ENCODE results near the gene SGSH. TPM values are rescaled to one million over a fixed set of nuclear protein-coding genes. Genes with fewer than 3 reads are reported as not detected.

SGSH gene
- polyA plus RNA-seq, 1 donor (not counting 4 experiments of a cell fraction or from before 2014, with no cell fraction given), result 9.6 TPM

DNA sequence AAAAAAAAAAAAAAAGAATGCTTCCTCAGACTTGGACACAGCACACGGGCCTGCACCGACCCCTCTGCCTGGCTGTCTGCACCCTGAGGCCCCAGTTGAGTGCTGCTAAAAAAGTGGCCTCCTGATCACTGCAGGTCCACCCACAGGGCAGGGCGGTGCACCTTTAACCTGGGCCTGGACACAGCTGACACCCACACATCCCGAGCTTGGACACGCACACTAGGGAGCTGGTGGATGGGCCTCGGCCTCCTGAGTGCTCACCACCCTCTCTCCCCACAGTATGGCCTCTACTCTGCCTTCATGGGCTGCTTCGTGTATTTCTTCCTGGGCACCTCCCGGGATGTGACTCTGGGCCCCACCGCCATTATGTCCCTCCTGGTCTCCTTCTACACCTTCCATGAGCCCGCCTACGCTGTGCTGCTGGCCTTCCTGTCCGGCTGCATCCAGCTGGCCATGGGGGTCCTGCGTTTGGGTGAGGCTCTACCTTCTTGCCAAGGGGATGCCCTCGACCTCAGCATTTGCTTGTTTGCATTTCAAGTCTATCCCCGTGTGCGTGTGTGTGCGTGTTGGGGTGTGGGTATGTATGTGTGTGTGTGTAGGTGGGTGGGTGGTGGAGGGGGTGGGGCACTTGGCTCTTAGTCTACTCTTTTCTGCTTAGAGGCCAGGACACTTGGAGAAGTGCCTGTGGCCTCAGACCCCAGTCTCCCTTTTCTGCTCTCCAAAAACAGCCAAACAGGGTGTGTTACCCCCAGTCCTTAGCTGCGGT is 2.4 kb upstream of the SGSH start:
- Histone ChIP-seq H2AFZ (ENCODE audit: control insufficient read depth, low read length) (no peak overlapping the region), H3K4me2 (ENCODE audit: control insufficient read depth, extremely low read depth, insufficient read depth, low read depth, low read length) (no peak overlapping the region), H3K36me3 (ENCODE audit: control insufficient read depth in 2 of 2, extremely low read depth in 1 of 2, insufficient read depth in 2 of 2, low read length in 2 of 2) (no peaks in the 10 kb centered on the region), H3K9me1 (ENCODE audit: control insufficient read depth, extremely low read depth, insufficient read depth, low read length) (no peaks in the 10 kb centered on the region), H3K9me3 (ENCODE audit: control insufficient read depth, low read depth, low read length) (no peaks in the 10 kb centered on the region), H3K27ac (ENCODE audit: control insufficient read depth, insufficient read depth, low read length) (no peak overlapping the region), H3K27me3 (ENCODE audit: control insufficient read depth, extremely low read depth, insufficient read depth, low read length) (no peaks in the 10 kb centered on the region), H3K4me1 (ENCODE audit: control insufficient read depth, extremely low read depth, insufficient read depth, low read length) (peaks cover 7% of the 10 kb centered on the region), H3K9ac (ENCODE audit: control insufficient read depth, extremely low read depth, insufficient read depth, low read length) (no peak overlapping the region), H4K20me1 (ENCODE audit: control insufficient read depth, extremely low read depth, insufficient read depth, low read length) (no peaks in the 10 kb centered on the region), H3K4me3 (ENCODE audit: control insufficient read depth in 2 of 3, extremely low read depth in 1 of 3, insufficient read depth in 2 of 3, low read depth in 1 of 3, low read length in 3 of 3) (no peak overlapping the region), H3K79me2 (ENCODE audit: control insufficient read depth, insufficient read depth, low read length) (no peaks in the 10 kb centered on the region)
- FAIRE-seq (no peak), DNase-seq (ENCODE audit: low read depth, low spot score) (no peak)
- dilution Hi-C loops (cut with MboI; ENCODE audit: extremely low pct_ligation_motif_present, low sequenced_read_pairs), result no loop called here
- TF ChIP-seq, protein P1, sequence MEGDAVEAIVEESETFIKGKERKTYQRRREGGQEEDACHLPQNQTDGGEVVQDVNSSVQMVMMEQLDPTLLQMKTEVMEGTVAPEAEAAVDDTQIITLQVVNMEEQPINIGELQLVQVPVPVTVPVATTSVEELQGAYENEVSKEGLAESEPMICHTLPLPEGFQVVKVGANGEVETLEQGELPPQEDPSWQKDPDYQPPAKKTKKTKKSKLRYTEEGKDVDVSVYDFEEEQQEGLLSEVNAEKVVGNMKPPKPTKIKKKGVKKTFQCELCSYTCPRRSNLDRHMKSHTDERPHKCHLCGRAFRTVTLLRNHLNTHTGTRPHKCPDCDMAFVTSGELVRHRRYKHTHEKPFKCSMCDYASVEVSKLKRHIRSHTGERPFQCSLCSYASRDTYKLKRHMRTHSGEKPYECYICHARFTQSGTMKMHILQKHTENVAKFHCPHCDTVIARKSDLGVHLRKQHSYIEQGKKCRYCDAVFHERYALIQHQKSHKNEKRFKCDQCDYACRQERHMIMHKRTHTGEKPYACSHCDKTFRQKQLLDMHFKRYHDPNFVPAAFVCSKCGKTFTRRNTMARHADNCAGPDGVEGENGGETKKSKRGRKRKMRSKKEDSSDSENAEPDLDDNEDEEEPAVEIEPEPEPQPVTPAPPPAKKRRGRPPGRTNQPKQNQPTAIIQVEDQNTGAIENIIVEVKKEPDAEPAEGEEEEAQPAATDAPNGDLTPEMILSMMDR (optimal IDR thresholded peaks at IDR 0.05 in 1 of 3, IDR thresholded peaks at IDR 0.05 in 1 of 3, conservative IDR thresholded peaks at IDR 0.05 in 1 of 3; ENCODE audit: extremely low read depth in 1 of 3, insufficient read depth in 2 of 3, low read length in 3 of 3), result no peak

DNA sequence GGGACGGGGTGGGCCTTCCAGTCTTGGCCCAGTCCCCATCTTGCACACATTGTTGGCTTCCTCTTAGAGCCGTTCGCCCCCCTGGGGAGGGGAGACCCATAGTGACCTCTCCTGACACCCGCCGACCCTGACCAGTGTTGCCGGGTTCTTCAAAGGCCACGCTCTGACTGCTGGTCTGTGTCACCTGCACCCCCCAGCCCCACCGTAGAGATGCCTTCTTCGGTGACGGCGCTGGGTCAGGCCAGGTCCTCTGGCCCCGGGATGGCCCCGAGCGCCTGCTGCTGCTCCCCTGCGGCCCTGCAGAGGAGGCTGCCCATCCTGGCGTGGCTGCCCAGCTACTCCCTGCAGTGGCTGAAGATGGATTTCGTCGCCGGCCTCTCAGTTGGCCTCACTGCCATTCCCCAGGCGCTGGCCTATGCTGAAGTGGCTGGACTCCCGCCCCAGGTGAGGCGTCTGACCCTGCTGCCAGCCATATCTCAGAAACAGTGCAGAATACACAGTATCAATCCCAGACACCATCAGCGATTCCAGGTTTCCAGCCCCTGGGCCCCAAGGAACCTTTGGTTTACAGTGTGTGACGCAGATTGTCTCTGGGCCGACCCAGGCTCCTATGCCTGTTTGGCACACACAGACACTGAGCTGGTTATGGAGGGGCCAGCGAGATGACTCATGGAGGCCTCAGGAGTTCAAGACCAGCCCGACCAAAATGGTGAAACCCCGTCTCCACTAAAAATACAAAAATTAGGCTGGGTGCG is 1.4 kb upstream of the SGSH start:
- Histone ChIP-seq H3K9me1 (ENCODE audit: control insufficient read depth, extremely low read depth, insufficient read depth, low read length) (no peaks in the 10 kb centered on the region), H3K27me3 (ENCODE audit: control insufficient read depth, extremely low read depth, insufficient read depth, low read length) (no peaks in the 10 kb centered on the region), H3K79me2 (ENCODE audit: control insufficient read depth, insufficient read depth, low read length) (no peaks in the 10 kb centered on the region), H3K4me2 (ENCODE audit: control insufficient read depth, extremely low read depth, insufficient read depth, low read depth, low read length) (peak overlapping the region; percentile 56), H4K20me1 (ENCODE audit: control insufficient read depth, extremely low read depth, insufficient read depth, low read length) (no peaks in the 10 kb centered on the region), H3K9me3 (ENCODE audit: control insufficient read depth, low read depth, low read length) (no peaks in the 10 kb centered on the region), H3K9ac (ENCODE audit: control insufficient read depth, extremely low read depth, insufficient read depth, low read length) (no peak overlapping the region), H3K4me1 (ENCODE audit: control insufficient read depth, extremely low read depth, insufficient read depth, low read length) (peaks cover 7% of the 10 kb centered on the region), H3K27ac (ENCODE audit: control insufficient read depth, insufficient read depth, low read length) (no peak overlapping the region), H2AFZ (ENCODE audit: control insufficient read depth, low read length) (no peak overlapping the region), H3K36me3 (ENCODE audit: control insufficient read depth in 2 of 2, extremely low read depth in 1 of 2, insufficient read depth in 2 of 2, low read length in 2 of 2) (no peaks in the 10 kb centered on the region), H3K4me3 (ENCODE audit: control insufficient read depth in 2 of 3, extremely low read depth in 1 of 3, insufficient read depth in 2 of 3, low read depth in 1 of 3, low read length in 3 of 3) (peak overlapping the region in 2 of 3 experiments; percentile 75 to 76)
- TF ChIP-seq, protein P1 (optimal IDR thresholded peaks at IDR 0.05 in 1 of 3, IDR thresholded peaks at IDR 0.05 in 1 of 3, conservative IDR thresholded peaks at IDR 0.05 in 1 of 3; ENCODE audit: extremely low read depth in 1 of 3, insufficient read depth in 2 of 3, low read length in 3 of 3), result no peak
- no peak for TF ChIP-seq EZH2 (IDR thresholded peaks at IDR 0.05; ENCODE audit: low read length)
- no peak for DNase-seq (ENCODE audit: low read depth, low spot score)
- FAIRE-seq, result no peak
- dilution Hi-C loops (cut with MboI; ENCODE audit: extremely low pct_ligation_motif_present, low sequenced_read_pairs), result no loop called here
